Measurements from ENCODE around the gene SLC35F3. TPM values are rescaled to one million over a fixed set of nuclear protein-coding genes. Genes with fewer than 3 reads are reported as not detected.

SLC35F3 gene
- total RNA-seq, 1 experiment from 2014 or later = not detected

- intact Hi-C loops (cut with micrococcal nuclease; ENCODE audit: unreplicated experiment) = no loop called here
- Mint-ChIP-seq H3K27me3 (ENCODE audit: insufficient read depth, unreplicated experiment) (peaks cover 4% of the 10 kb centered on the region), H3K4me3 (ENCODE audit: unreplicated experiment) (no peak overlapping the region), H3K4me1 (ENCODE audit: low read depth, unreplicated experiment) (no peaks in the 10 kb centered on the region), H3K9me3 (ENCODE audit: unreplicated experiment) (no peaks in the 10 kb centered on the region), H3K27ac (ENCODE audit: unreplicated experiment) (no peak overlapping the region), H3K36me3 (ENCODE audit: insufficient read depth, unreplicated experiment) (no peaks in the 10 kb centered on the region)
- CTCF ChIA-PET = no interaction called here
- no peak for TF ChIP-seq CTCF (IDR thresholded peaks at IDR 0.05; ENCODE audit: insufficient read depth in 1 of 2, low read depth in 1 of 2, low read length in 1 of 2, severe bottlenecking in 1 of 2, unreplicated experiment in 1 of 2)
- no peaks in the 10 kb centered on the region for H3K36me3 ChIP-seq (ENCODE audit: control insufficient read depth, insufficient read depth, low read length)
- H3K4me1 ChIP-seq = no peaks in the 10 kb centered on the region
- no peaks in the 10 kb centered on the region for H3K27me3 ChIP-seq (replicated peaks; ENCODE audit: control insufficient read depth, insufficient read depth, low read length)
- POLR2A ChIA-PET = no interaction called here
- H3K9me3 ChIP-seq = no peaks in the 10 kb centered on the region
- no peak for DNase-seq
- BruUV-seq (replicated peaks) = no TSS peak
- no peak overlapping the region for H3K4me3 ChIP-seq (ENCODE audit: low read depth, low read length)
Observed at GRCh38 chr1:233972563-233972950, 68.1 kb downstream of the SLC35F3 start.

- Histone ChIP-seq H3K27me3 (replicated peaks; ENCODE audit: control insufficient read depth, insufficient read depth, low read length) (no peaks in the 10 kb centered on the region), H3K36me3 (ENCODE audit: control insufficient read depth, insufficient read depth, low read length) (no peaks in the 10 kb centered on the region), H3K9me3 (no peaks in the 10 kb centered on the region), H3K4me3 (ENCODE audit: low read depth, low read length) (no peak overlapping the region), H3K4me1 (no peaks in the 10 kb centered on the region)
- ChIA-PET POLR2A (no interaction called here), CTCF (no interaction called here)
- Mint-ChIP-seq H3K4me1 (ENCODE audit: low read depth, unreplicated experiment) (no peaks in the 10 kb centered on the region), H3K4me3 (ENCODE audit: unreplicated experiment) (no peak overlapping the region), H3K27ac (ENCODE audit: unreplicated experiment) (no peak overlapping the region), H3K36me3 (ENCODE audit: insufficient read depth, unreplicated experiment) (no peaks in the 10 kb centered on the region), H3K27me3 (ENCODE audit: insufficient read depth, unreplicated experiment) (peaks cover 4% of the 10 kb centered on the region), H3K9me3 (ENCODE audit: unreplicated experiment) (no peaks in the 10 kb centered on the region)
- intact Hi-C loops (cut with micrococcal nuclease; ENCODE audit: unreplicated experiment) = no loop called here
- no peak for DNase-seq
- no TSS peak for BruUV-seq (replicated peaks)
- TF ChIP-seq CTCF (IDR thresholded peaks at IDR 0.05; ENCODE audit: insufficient read depth in 1 of 2, low read depth in 1 of 2, low read length in 1 of 2, severe bottlenecking in 1 of 2, unreplicated experiment in 1 of 2) = no peak
Observed at GRCh38 chr1:233972951-233973635, 68.6 kb downstream of the SLC35F3 start.

- no peaks in the 10 kb centered on the region for H3K4me1 Mint-ChIP-seq (ENCODE audit: low read depth, unreplicated experiment)
- no peaks in the 10 kb centered on the region for H3K36me3 ChIP-seq (ENCODE audit: control insufficient read depth, insufficient read depth, low read length)
- H3K27ac Mint-ChIP-seq (ENCODE audit: unreplicated experiment) = no peak overlapping the region
- DNase-seq = no peak
- peaks cover 4% of the 10 kb centered on the region for H3K27me3 Mint-ChIP-seq (ENCODE audit: insufficient read depth, unreplicated experiment)
- no peaks in the 10 kb centered on the region for H3K9me3 Mint-ChIP-seq (ENCODE audit: unreplicated experiment)
- BruUV-seq (replicated peaks) = no TSS peak
- H3K9me3 ChIP-seq = no peaks in the 10 kb centered on the region
- H3K4me1 ChIP-seq = no peaks in the 10 kb centered on the region
- H3K36me3 Mint-ChIP-seq (ENCODE audit: insufficient read depth, unreplicated experiment) = no peaks in the 10 kb centered on the region
- H3K4me3 Mint-ChIP-seq (ENCODE audit: unreplicated experiment) = no peak overlapping the region
- POLR2A ChIA-PET = no interaction called here
- CTCF ChIA-PET = no interaction called here
- no peak overlapping the region for H3K4me3 ChIP-seq (ENCODE audit: low read depth, low read length)
- no peak for TF ChIP-seq CTCF (IDR thresholded peaks at IDR 0.05; ENCODE audit: insufficient read depth in 1 of 2, low read depth in 1 of 2, low read length in 1 of 2, severe bottlenecking in 1 of 2, unreplicated experiment in 1 of 2)
- intact Hi-C loops (cut with micrococcal nuclease; ENCODE audit: unreplicated experiment) = no loop called here
- H3K27me3 ChIP-seq (replicated peaks; ENCODE audit: control insufficient read depth, insufficient read depth, low read length) = no peaks in the 10 kb centered on the region; the same call in 1 of the 2 replicates
Observed at GRCh38 chr1:233975486-233975885, 71.0 kb downstream of the SLC35F3 start.
